Hepatocyte (in vitro differentiated cells): ENCODE results near the gene OR4S2. TPM values are rescaled to one million over a fixed set of nuclear protein-coding genes. Genes with fewer than 3 reads are reported as not detected.

Experiments
- DNase-seq: peaks from one replicate; pipeline ENCODE4 v3.0.0-alpha.2; 2016; ENCODE audit warnings: low spot score
- H2AFZ ChIP-seq: fragments of 200-600 bp; sonication (generic); 2 replicates; pipeline ENCODE4 v1.6.0; 2016; ENCODE audit warnings: antibody characterized with exemption, mild to moderate bottlenecking
- H3K27ac ChIP-seq: fragments of 200-600 bp; sonication (generic); 2 replicates; pipeline ENCODE4 v1.5.1; 2016; ENCODE audit warnings: mild to moderate bottlenecking
- H3K27me3 ChIP-seq: fragments of 200-600 bp; sonication (generic); 2 replicates; pipeline ENCODE4 v1.6.1; 2016
- H3K36me3 ChIP-seq: fragments of 200-600 bp; sonication (generic); replicated peaks from 2 replicates; pipeline ENCODE4 v1.5.1; 2016; ENCODE audit warnings: low read depth; ENCODE audit not compliant: insufficient read depth
- H3K4me1 ChIP-seq: fragments of 200-600 bp; sonication (generic); 2 replicates; pipeline ENCODE4 v1.5.1; 2016; ENCODE audit warnings: mild to moderate bottlenecking, moderate library complexity; ENCODE audit not compliant: insufficient read depth
- H3K4me2 ChIP-seq: fragments of 200-600 bp; sonication (generic); 2 replicates; pipeline ENCODE4 v1.6.0; 2016
- H3K4me3 ChIP-seq: fragments of 200-600 bp; sonication (generic); 2 replicates; pipeline ENCODE4 v1.5.1; 2016; ENCODE audit warnings: mild to moderate bottlenecking
- H3K79me2 ChIP-seq: fragments of 200-600 bp; sonication (generic); 2 replicates; pipeline ENCODE4 v1.6.0; 2017; ENCODE audit warnings: mild to moderate bottlenecking
- H3K9me2 ChIP-seq: fragments of 200-600 bp; sonication (generic); replicated peaks from 2 replicates; pipeline ENCODE4 v1.6.0; 2017; ENCODE audit warnings: mild to moderate bottlenecking; ENCODE audit not compliant: insufficient read depth
- H3K9me3 ChIP-seq: fragments of 200-600 bp; sonication (generic); 2 replicates; pipeline ENCODE4 v1.5.1; 2016; ENCODE audit warnings: low read depth, mild to moderate bottlenecking
- H4K20me1 ChIP-seq: fragments of 200-600 bp; sonication (generic); 2 replicates; pipeline ENCODE4 v1.6.0; 2016; ENCODE audit warnings: mild to moderate bottlenecking; ENCODE audit not compliant: insufficient read depth, poor library complexity, severe bottlenecking
- CTCF ChIP-seq: fragments of 200-600 bp; sonication (generic); IDR thresholded peaks from 2 replicates; pipeline ENCODE4 v1.5.1; 2016; ENCODE audit warnings: antibody characterized with exemption, mild to moderate bottlenecking; ENCODE audit not compliant: poor library complexity
- EZH2 ChIP-seq: fragments of 200-600 bp; sonication (generic); IDR thresholded peaks from 2 replicates; pipeline ENCODE4 v1.6.1; 2016; ENCODE audit warnings: antibody characterized with exemption, mild to moderate bottlenecking, borderline replicate concordance
- EZH2phosphoT487 ChIP-seq: fragments of 200-600 bp; sonication (generic); IDR thresholded peaks from one replicate; pipeline ENCODE4 v1.6.1; 2018; ENCODE audit warnings: antibody characterized with exemption, mild to moderate bottlenecking, low read depth, moderate library complexity; ENCODE audit not compliant: unreplicated experiment, severe bottlenecking
- WGBS: methylation state at CpG from one replicate; pipeline ENCODE4 v1.1.6; 2016; ENCODE audit warnings: low lambda C conversion rate; ENCODE audit errors: missing lambda C conversion rate; 5-methylcytosine and 5-hydroxymethylcytosine counted together
- polyA plus RNA-seq: library from polyadenylated mRNA; unstranded; fragments of >200 nt; fragmentation: Nextera tagmentation; extraction: Ambion mirVana; gene quantifications from 2 replicates; pipeline ENCODE4 v1.2.1, GENCODE V29; 2016
- total RNA-seq: library from RNA; depleted of rRNA; stranded (reverse); fragments of >200 nt; gene quantifications from 2 replicates; pipeline ENCODE4 v1.2.3, GENCODE V29; 2014

OR4S2 gene
- total RNA-seq (not detected in 2 replicates), polyA plus RNA-seq (not detected in 2 replicates)

DNA sequence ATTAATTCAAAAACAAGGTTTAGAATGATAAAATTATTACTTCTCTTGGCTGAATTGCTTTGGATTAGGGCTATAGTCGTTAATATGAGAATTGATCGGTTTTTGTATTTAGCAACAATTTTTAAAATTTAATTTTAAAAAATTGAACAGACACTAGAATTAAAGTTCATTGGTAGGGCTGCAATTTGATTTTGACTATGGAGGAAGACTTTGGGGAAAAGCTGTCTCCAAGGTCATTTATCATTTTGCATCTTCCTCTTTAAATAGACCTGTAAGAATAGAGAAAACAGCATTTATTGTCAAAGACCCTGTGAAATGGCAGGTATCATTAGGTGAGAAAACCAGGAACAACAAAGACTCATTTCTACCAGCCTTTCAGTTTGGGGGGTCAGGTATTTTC, at the start of gene OR4S2:
TSS of gene OR4S2 (plus strand) at position 301 of the 400 bp plus-strand sequence. CDS start 2,577 bp downstream, outside the sequence.
- Histone ChIP-seq H2AFZ (no peak within 1 kb of the TSS), H3K79me2 (no peaks in the 10 kb centered on the region), H3K27me3 (no peaks in the 10 kb centered on the region), H3K4me3 (no peak within 1 kb of the TSS), H3K9me3 (no peaks in the 10 kb centered on the region), H3K27ac (no peak within 1 kb of the TSS), H4K20me1 (no peaks in the 10 kb centered on the region), H3K4me1 (no peaks in the 10 kb centered on the region), H3K9me2 (no peaks in the 10 kb centered on the region), H3K4me2 (no peak within 1 kb of the TSS), H3K36me3 (no peaks in the 10 kb centered on the region)
- DNase-seq, result no peak
- TF ChIP-seq EZH2phosphoT487 (no peak), CTCF (no peak), EZH2 (no peak)
- WGBS, result 57% methylated on average over 2 of the region's 2 CpGs

GRCh38 chr11:55607545-55607944, 40.6 kb upstream of the OR4S2 start, which contains the start of gene OR4C11:
Gene OR4C11 (minus strand): TSS chr11:55607645. CDS start chr11:55604373, 3,272 bp downstream.
- no peak within 1 kb of the TSS for H3K27ac ChIP-seq
- no peaks in the 10 kb centered on the region for H4K20me1 ChIP-seq
- H3K4me3 ChIP-seq, result no peak within 1 kb of the TSS
- DNase-seq, result no peak
- no peaks in the 10 kb centered on the region for H3K27me3 ChIP-seq
- H3K9me2 ChIP-seq, result no peaks in the 10 kb centered on the region
- 53% methylated on average over 2 of the region's 2 CpGs for WGBS
- H3K4me1 ChIP-seq, result no peaks in the 10 kb centered on the region
- no peaks in the 10 kb centered on the region for H3K79me2 ChIP-seq
- no peak within 1 kb of the TSS for H3K4me2 ChIP-seq
- TF ChIP-seq CTCF (no peak), EZH2phosphoT487 (no peak), EZH2 (no peak)
- H3K9me3 ChIP-seq, result no peaks in the 10 kb centered on the region
- H3K36me3 ChIP-seq, result no peaks in the 10 kb centered on the region
- H2AFZ ChIP-seq, result no peak within 1 kb of the TSS

- Histone ChIP-seq H3K4me2 (no peak overlapping the region), H4K20me1 (no peaks in the 10 kb centered on the region), H3K9me2 (no peaks in the 10 kb centered on the region), H3K27ac (no peak overlapping the region), H3K36me3 (no peaks in the 10 kb centered on the region), H3K79me2 (no peaks in the 10 kb centered on the region), H3K4me3 (no peak overlapping the region), H2AFZ (no peak overlapping the region), H3K4me1 (no peaks in the 10 kb centered on the region), H3K9me3 (no peaks in the 10 kb centered on the region), H3K27me3 (no peaks in the 10 kb centered on the region)
- TF ChIP-seq CTCF (no peak), EZH2phosphoT487 (no peak), EZH2 (no peak)
- DNase-seq, result no peak
- 100% methylated on average over 1 of the region's 1 CpG for WGBS
Measured at GRCh38 chr11:55624531-55624930, 23.6 kb upstream of the OR4S2 start.

DNA sequence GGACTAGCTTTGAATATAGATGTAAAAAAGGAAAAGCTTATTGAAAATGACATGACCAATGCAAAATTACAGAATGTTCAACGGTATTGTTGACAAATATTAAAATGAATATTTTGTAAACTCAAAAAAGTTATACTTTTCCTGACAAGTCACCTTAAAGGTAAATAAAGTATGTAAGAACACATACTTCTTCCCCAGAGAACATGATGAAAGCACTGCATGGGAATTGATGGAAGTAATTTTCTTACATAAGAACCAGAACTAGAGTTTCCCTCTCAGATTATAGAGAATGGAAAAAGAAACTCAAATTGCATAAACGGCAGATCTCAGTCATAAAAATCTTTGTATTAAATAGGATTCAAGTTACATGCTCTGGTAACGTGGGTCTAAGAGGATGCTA, 13.3 kb upstream of the OR4S2 start, which contains the start of gene OR4P4:
TSS of gene OR4P4 (plus strand) at position 301 of the 400 bp plus-strand sequence.
- no peaks in the 10 kb centered on the region for H3K36me3 ChIP-seq
- no peaks in the 10 kb centered on the region for H3K9me2 ChIP-seq
- H3K79me2 ChIP-seq, result no peaks in the 10 kb centered on the region
- H3K4me2 ChIP-seq, result no peak within 1 kb of the TSS
- DNase-seq, result no peak
- H3K9me3 ChIP-seq, result no peaks in the 10 kb centered on the region
- no peaks in the 10 kb centered on the region for H4K20me1 ChIP-seq
- no peaks in the 10 kb centered on the region for H3K4me1 ChIP-seq
- H2AFZ ChIP-seq, result no peak within 1 kb of the TSS
- no peaks in the 10 kb centered on the region for H3K27me3 ChIP-seq
- H3K4me3 ChIP-seq, result no peak within 1 kb of the TSS
- TF ChIP-seq EZH2phosphoT487 (no peak), CTCF (no peak), EZH2 (no peak)
- H3K27ac ChIP-seq, result no peak within 1 kb of the TSS
- 44% methylated on average over 3 of the region's 3 CpGs for WGBS
